Measurements from ENCODE around the gene GAL3ST3.

DNA sequence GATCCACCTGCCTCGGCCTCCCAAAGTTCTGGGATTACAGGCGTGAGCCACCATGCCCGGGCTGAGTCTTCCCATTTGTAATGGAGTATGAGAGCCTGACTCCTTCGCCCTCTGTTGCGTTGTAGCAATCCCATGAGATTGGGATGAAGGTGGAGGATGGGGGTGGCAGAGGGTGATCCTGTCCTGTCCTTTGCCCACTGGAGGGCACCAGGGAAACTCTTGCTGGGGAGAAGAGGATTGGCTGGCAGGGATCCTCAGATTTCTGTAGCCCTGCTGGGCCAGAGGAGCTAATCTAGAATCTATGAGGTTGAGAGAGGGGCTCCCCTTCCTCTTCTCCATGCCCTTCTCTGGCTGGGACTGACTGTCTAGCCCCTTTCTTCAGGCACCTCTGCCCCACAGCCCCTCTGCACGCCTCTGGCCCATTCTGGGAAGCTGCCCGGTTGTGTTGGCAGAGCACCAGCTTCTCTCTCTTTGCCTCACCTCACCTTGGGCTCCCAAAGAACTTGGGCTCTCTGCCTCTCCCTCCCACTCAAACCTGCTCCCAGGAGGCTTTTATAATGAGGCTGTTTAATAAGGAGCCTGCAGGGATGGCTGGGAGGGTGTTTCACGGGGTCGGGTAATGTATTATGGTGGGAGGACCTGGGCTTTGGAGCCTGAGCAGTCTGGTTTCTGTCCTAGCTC lies 13.2 kb downstream of the GAL3ST3 start:
- TF ChIP-seq, protein P1, sequence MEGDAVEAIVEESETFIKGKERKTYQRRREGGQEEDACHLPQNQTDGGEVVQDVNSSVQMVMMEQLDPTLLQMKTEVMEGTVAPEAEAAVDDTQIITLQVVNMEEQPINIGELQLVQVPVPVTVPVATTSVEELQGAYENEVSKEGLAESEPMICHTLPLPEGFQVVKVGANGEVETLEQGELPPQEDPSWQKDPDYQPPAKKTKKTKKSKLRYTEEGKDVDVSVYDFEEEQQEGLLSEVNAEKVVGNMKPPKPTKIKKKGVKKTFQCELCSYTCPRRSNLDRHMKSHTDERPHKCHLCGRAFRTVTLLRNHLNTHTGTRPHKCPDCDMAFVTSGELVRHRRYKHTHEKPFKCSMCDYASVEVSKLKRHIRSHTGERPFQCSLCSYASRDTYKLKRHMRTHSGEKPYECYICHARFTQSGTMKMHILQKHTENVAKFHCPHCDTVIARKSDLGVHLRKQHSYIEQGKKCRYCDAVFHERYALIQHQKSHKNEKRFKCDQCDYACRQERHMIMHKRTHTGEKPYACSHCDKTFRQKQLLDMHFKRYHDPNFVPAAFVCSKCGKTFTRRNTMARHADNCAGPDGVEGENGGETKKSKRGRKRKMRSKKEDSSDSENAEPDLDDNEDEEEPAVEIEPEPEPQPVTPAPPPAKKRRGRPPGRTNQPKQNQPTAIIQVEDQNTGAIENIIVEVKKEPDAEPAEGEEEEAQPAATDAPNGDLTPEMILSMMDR (IDR thresholded peaks at IDR 0.05; ENCODE audit: low read depth, low read length): no peak
- TF ChIP-seq POLR2A (IDR thresholded peaks at IDR 0.05; ENCODE audit: extremely low read depth, insufficient read length) (no peak), MYC (IDR thresholded peaks at IDR 0.05; ENCODE audit: low read depth, low read length) (no peak)

All from NB4 (cell line).